ENCODE results near the gene ZNF155.
A peak's percentile ranks its signal among the peaks of the same experiment; 100 is the strongest.

Gene ZNF155

GRCh38 chr19:44032001-44032610 lies 48.1 kb downstream of the ZNF155 start (continued):
- peak; percentile 61; the same call in 1 of the 2 replicates for TF ChIP-seq ZNF518A (tag by site-specific recombination; conservative IDR thresholded peaks at IDR 0.05; ENCODE audit: low read depth)
- no peak for TF ChIP-seq ATF2 (tag by site-specific recombination; IDR thresholded peaks at IDR 0.05; ENCODE audit: low read depth)
- TF ChIP-seq ZNF48 (tag by site-specific recombination; IDR thresholded peaks at IDR 0.05) = no peak
- TF ChIP-seq HOXC10 (CRISPR knock-in tag; IDR thresholded peaks at IDR 0.05) = no peak
- peak; percentile 99 for TF ChIP-seq SETDB1 (IDR thresholded peaks at IDR 0.05; ENCODE audit: insufficient read length, low read length)
- TF ChIP-seq PBX3 (CRISPR knock-in tag; IDR thresholded peaks at IDR 0.05) = no peak

GRCh38 chr19:44042147-44042546 lies 58.2 kb downstream of the ZNF155 start:
- peaks cover 36% of the 10 kb centered on the region for H3K9me3 ChIP-seq (ENCODE audit: control insufficient read depth, insufficient read depth, low read depth, low read length)
- peaks cover 0 to 10% of the 10 kb centered on the region in 2 experiments; a peak in 2 of 3 replicates for H3K36me3 ChIP-seq (ENCODE audit: control insufficient read depth in 2 of 2, insufficient read depth in 1 of 2, low read length in 2 of 2)
- H3K27ac ChIP-seq (ENCODE audit: extremely low read depth, low read depth, low read length) = no peak overlapping the region
- CTCF ChIA-PET = interaction anchor here (0.8 to 1.4 kb wide), 2 partner anchors 17 to 42 kb away, joined by 3 to 4 read pairs; partner anchors contain the start of gene ZNF222
- H3K4me3 ChIP-seq (ENCODE audit: low read depth, low read length) = no peak overlapping the region
- TF ChIP-seq ZNF596 (tag by site-specific recombination; IDR thresholded peaks at IDR 0.05) (no peak), RBAK (tag by site-specific recombination; IDR thresholded peaks at IDR 0.05) (no peak), HIC1 (tag by site-specific recombination; IDR thresholded peaks at IDR 0.05) (no peak), KLF1 (tag by site-specific recombination; IDR thresholded peaks at IDR 0.05) (no peak), SETDB1 (IDR thresholded peaks at IDR 0.05; ENCODE audit: insufficient read length, low read length) (no peak), ZNF624 (tag by site-specific recombination; IDR thresholded peaks at IDR 0.05) (no peak), MYNN (tag by site-specific recombination; IDR thresholded peaks at IDR 0.05; ENCODE audit: borderline replicate concordance) (no peak), ZNF214 (tag by site-specific recombination; IDR thresholded peaks at IDR 0.05; ENCODE audit: borderline replicate concordance) (no peak), ZNF423 (tag by site-specific recombination; IDR thresholded peaks at IDR 0.05) (no peak), ZNF223 (tag by site-specific recombination; IDR thresholded peaks at IDR 0.05) (no peak), ZNF398 (tag by site-specific recombination; IDR thresholded peaks at IDR 0.05) (no peak), ZBTB7A (tag by site-specific recombination; IDR thresholded peaks at IDR 0.05; ENCODE audit: low read depth) (no peak), HOXC10 (CRISPR knock-in tag; IDR thresholded peaks at IDR 0.05) (no peak), HOXD13 (CRISPR knock-in tag; IDR thresholded peaks at IDR 0.05; ENCODE audit: borderline replicate concordance) (no peak)
- H3K4me1 ChIP-seq (ENCODE audit: control insufficient read depth, insufficient read depth, low read length) = no peaks in the 10 kb centered on the region
- POLR2A ChIA-PET = interaction anchor here (0.7 to 1.6 kb wide), 3 partner anchors 8 to 10 kb away, joined by 3 to 4 read pairs (median 3); partner anchors contain the start of gene ZNF223
